GM13977 (cell line): Measurements from ENCODE around the gene TPM1.

Experiments
- DNase-seq: peaks from one replicate; pipeline ENCODE4 v3.0.0; 2012; ENCODE audit warnings: low spot score
- in situ Hi-C: fragments of 300-500 bp; cut with MboI; formaldehyde crosslinking; loops from one replicate; pipeline ENCODE4 v1.12.0; 2022; ENCODE audit warnings: low sequenced_read_pairs, low pct_unique_long_range_greater_than_20kb, mixed read lengths, inconsistent platforms; ENCODE audit not compliant: unreplicated experiment
- TF ChIP-seq, protein P1 (sequence below): IDR thresholded peaks from 2 replicates; pipeline ENCODE4 v1.5.1; 2012; ENCODE audit warnings: mild to moderate bottlenecking, control low read depth; ENCODE audit not compliant: insufficient read depth; ENCODE audit errors: extremely low read depth, missing control alignments

TPM1 gene

DNA sequence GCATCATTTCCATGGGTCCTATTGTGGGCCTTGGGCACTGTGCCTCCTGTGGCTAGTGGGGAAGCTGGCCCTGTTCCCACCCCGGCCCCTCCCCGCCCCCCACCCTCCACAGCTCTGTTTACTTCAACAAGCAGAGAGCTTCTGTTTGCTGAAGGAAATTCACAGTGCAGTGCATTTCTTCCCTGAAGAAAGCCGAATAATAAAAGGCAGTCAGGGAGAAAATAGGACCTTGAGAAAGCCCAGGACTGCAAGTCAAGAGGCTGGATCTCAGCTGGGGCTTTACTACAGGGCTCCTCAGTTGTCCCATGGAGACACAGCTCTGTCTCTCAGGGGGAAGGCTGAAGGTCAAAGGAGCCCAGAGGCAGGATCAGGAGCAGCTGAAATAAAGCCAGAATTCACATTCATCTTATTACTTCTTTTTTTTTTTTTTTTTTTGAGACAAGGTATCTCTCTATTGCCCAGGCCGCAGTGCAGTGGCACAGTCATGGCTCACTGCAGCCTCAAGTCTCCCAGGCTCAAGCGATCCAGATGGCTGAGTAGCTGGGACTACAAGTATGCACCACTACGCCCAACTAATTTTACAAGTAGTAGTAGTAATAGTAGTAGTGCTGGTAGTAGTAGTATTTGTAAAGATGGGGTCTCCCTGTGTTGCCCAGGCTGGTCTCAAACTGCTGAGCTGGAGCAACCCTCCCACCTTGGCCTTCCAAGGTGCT, 46.1 kb downstream of the TPM1 start:
- in situ Hi-C loops = no loop called here
- TF ChIP-seq, protein P1, sequence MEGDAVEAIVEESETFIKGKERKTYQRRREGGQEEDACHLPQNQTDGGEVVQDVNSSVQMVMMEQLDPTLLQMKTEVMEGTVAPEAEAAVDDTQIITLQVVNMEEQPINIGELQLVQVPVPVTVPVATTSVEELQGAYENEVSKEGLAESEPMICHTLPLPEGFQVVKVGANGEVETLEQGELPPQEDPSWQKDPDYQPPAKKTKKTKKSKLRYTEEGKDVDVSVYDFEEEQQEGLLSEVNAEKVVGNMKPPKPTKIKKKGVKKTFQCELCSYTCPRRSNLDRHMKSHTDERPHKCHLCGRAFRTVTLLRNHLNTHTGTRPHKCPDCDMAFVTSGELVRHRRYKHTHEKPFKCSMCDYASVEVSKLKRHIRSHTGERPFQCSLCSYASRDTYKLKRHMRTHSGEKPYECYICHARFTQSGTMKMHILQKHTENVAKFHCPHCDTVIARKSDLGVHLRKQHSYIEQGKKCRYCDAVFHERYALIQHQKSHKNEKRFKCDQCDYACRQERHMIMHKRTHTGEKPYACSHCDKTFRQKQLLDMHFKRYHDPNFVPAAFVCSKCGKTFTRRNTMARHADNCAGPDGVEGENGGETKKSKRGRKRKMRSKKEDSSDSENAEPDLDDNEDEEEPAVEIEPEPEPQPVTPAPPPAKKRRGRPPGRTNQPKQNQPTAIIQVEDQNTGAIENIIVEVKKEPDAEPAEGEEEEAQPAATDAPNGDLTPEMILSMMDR = no peak
- DNase-seq = no peak

DNA sequence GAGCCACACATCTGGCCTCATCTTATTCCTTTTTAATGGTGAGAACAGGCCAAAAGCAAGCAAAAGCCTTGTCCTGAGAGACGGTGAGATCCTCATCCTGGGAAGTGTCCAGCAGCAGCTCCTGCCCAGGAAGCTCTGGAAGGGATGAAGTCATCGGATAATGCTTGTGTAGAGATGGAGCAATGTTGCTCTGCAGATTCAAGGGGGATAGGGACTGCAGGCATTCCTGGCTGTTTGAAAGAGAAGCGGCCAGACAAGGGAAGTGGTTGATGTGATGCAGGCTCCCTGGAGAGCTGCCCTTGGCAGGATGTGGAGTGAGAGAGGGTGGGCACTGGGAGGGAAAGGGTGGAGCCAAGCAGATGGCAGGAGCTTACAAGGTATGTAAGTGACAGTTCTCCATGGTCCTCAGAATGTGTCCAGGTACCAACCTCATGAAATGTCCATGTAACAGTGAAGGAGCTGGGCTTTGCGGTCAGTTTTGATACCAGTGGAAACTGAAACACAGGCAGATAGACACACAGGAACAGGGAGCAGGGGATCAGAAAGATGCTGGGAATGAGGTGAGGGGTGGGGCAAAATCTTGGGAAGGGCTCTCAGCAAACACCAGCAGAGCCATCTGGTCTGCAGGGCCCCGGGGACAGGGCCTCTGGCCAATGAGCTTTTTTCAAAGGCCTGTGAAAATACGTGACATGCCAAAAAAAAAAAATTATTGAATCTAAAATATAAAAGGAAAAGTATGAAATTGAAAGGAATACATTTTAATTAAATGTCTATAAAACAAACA, 46.9 kb downstream of the TPM1 start:
- TF ChIP-seq, protein P1 = no peak
- no peak for DNase-seq
- in situ Hi-C loops = no loop called here

DNA sequence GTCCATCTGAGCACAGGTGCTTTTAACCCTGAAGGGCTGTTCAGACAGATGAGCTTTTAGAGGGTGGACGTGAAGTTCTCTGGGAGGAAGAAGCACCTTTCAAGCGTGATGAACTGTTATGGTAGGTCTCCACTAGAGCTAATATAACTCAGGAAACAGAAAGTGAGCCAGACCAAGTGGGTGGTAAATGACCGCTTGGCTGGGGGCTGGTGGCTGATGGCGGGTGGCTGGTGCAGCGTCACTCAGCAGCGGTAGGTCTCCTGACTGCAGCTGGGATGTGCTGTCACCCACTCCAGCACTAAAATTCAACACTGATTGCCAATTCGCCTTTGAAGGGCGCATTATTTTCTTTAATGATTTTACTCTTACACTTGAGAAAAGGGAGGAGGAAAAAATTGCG, 47.9 kb downstream of the TPM1 start:
- TF ChIP-seq, protein P1 = no peak
- no peak for DNase-seq
- in situ Hi-C loops = no loop called here

DNA sequence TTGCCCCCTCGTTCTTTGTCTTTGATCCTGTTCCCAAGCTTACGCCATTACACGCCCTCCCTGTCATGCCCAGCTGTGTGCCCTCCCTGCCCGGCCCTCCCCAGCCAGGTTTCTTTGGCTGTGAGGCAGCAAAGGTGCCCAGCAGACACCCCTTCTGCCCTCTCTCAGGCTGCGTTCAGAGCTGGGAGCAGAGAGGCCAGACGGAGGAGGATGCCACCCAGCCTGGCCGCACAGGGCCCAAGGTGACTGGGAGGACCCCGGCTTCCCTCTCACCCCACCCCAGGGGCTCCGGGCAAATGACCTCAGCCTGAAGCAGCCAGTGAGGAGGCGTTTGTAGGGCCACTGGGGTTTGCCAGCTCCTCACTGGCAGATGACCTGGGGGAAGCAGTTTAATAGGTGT, 48.3 kb downstream of the TPM1 start:
- no peak for DNase-seq
- TF ChIP-seq, protein P1 = no peak
- in situ Hi-C loops = no loop called here

DNA sequence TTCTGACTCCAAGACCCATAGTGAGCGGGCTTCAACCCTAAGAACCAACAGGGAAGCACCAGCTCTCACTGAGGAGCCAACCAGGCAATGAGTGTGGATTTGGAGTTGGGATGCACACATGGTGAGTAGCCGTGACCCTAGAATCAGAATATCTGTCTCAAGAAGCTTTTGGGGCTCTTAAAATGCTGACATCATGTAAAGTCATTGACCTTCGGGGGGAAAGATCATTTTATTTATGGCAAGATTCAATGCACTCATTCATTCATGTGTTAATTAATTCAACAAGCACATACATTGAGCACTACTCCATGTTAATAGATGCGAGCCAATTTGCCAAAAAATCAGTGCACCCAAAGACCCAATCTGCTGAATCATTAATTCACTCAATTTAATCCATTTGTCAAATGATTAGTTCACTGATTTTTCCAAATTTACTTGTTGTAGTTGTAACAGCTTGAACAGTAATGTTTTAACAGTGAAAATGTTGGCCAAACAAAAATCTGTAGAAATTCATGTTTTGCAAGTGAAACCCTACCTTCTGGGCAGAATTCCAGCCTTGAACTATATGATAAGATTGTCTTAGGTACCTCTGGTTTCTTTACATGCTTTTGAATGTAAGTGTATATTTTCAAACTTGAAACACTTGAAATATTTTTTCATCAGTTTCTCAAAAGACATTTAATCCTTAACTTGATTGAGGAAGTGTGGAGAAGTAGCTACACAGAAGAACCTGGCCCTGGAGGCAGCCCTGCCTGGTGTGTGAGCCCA, 49.3 kb downstream of the TPM1 start:
- TF ChIP-seq, protein P1 = no peak
- in situ Hi-C loops = no loop called here
- DNase-seq = no peak

DNA sequence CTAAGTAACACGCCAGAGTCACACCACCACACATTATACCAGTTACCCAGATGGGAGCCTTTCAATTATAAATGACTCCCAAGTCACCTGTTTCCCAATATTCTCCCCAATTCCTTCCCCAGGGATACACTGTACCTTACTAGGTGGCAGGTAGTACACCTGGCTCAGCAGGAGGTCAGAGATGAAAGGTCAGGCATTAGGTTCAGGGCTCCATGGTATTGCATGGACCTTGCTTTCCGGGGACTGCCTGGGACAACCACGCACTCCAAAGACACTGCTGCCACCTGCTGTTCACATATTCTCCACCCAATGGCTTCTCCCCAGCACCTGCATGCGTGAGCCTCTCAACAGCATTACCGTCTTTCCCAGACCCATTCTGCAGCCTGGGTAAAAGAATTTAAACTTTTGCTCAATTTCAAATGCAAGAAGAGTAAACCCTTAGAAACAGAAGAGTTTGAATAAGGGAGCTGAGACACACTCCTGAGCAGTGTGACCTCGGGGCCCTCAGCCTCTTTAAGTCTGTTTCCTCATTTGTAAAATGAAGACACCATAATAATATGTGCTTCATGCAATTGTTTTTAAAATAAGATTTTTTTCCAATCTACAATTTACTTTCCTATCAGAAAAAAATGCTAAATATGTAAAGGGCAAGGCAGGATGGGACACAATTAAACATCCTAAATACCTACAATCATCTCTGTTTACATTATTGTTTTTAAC, 51.1 kb downstream of the TPM1 start:
- in situ Hi-C loops = no loop called here
- DNase-seq = peak; percentile 82
- TF ChIP-seq, protein P1 = peak; percentile 91
